GM21381 (cell line): ENCODE data around the gene INPP5A.

ENCODE experiments used
- ATAC-seq: cut with Tn5 transposase; IDR thresholded peaks from one replicate; pipeline ENCODE4 v1.9.1; 2021; ENCODE audit warnings: mild to moderate bottlenecking, moderate library complexity; ENCODE audit not compliant: unreplicated experiment

The INPP5A gene

GRCh38 chr10:132746801-132747625, 209.4 kb downstream of the INPP5A start:
- no peak for ATAC-seq

- no peak for ATAC-seq
Observed at GRCh38 chr10:132748135-132748534, 210.5 kb downstream of the INPP5A start.

- ATAC-seq, result no peak
Observed at GRCh38 chr10:132748545-132749370, 211.2 kb downstream of the INPP5A start.

GRCh38 chr10:132749371-132749795, 211.8 kb downstream of the INPP5A start:
- ATAC-seq, result no peak

- no peak for ATAC-seq
Observed at GRCh38 chr10:132750936-132751335, 213.3 kb downstream of the INPP5A start.

- ATAC-seq, result no peak
Observed at GRCh38 chr10:132752378-132752777, 214.8 kb downstream of the INPP5A start.

GRCh38 chr10:132752961-132753360, 215.4 kb downstream of the INPP5A start:
- no peak for ATAC-seq

GRCh38 chr10:132753596-132753995, 216.0 kb downstream of the INPP5A start:
- no peak for ATAC-seq

GRCh38 chr10:132754071-132754470, 216.5 kb downstream of the INPP5A start:
- ATAC-seq, result no peak

GRCh38 chr10:132755166-132755711, 217.7 kb downstream of the INPP5A start:
- no peak for ATAC-seq

GRCh38 chr10:132756591-132756990, 219.0 kb downstream of the INPP5A start:
- no peak for ATAC-seq

GRCh38 chr10:132757171-132757570, 219.6 kb downstream of the INPP5A start:
- ATAC-seq, result no peak

- ATAC-seq, result no peak
Observed at GRCh38 chr10:132758865-132759264, 221.3 kb downstream of the INPP5A start.

- no peak for ATAC-seq
Observed at GRCh38 chr10:132761395-132762060, 223.9 kb downstream of the INPP5A start.

- no peak for ATAC-seq
Observed at GRCh38 chr10:132762267-132762666, 224.7 kb downstream of the INPP5A start.

- ATAC-seq, result no peak
Observed at GRCh38 chr10:132763545-132763944, 226.0 kb downstream of the INPP5A start.

- no peak for ATAC-seq
Observed at GRCh38 chr10:132764108-132764507, 226.5 kb downstream of the INPP5A start.

GRCh38 chr10:132765435-132765834, 227.8 kb downstream of the INPP5A start:
- ATAC-seq, result no peak

GRCh38 chr10:132766291-132766690, 228.7 kb downstream of the INPP5A start:
- no peak for ATAC-seq

GRCh38 chr10:132768346-132769248, 231.0 kb downstream of the INPP5A start:
- ATAC-seq, result no peak
